Measurements from ENCODE around the gene ERCC2. TPM values are rescaled to one million over a fixed set of nuclear protein-coding genes. Genes with fewer than 3 reads are reported as not detected.

The ERCC2 gene
- total and polyA plus RNA-seq, 2 experiments from 2014 or later = 33.3 to 81.1 TPM

GRCh38 chr19:45364696-45365095, 5.7 kb downstream of the ERCC2 start:
- no peaks in the 10 kb centered on the region for H3K9me2 ChIP-seq (ENCODE audit: insufficient read depth)
- peaks cover 7% of the 10 kb centered on the region for H3K4me1 Mint-ChIP-seq
- H3K4me2 ChIP-seq = no peak overlapping the region
- TF ChIP-seq EZH2phosphoT487 (IDR thresholded peaks at IDR 0.05; ENCODE audit: unreplicated experiment) (no peak), POLR2AphosphoS5 (IDR thresholded peaks at IDR 0.05; ENCODE audit: low read depth) (no peak), ZNF462 (CRISPR knock-in tag; IDR thresholded peaks at IDR 0.05) (no peak), ZNF114 (CRISPR knock-in tag; IDR thresholded peaks at IDR 0.05) (no peak)
- TF ChIP-seq, protein P1, sequence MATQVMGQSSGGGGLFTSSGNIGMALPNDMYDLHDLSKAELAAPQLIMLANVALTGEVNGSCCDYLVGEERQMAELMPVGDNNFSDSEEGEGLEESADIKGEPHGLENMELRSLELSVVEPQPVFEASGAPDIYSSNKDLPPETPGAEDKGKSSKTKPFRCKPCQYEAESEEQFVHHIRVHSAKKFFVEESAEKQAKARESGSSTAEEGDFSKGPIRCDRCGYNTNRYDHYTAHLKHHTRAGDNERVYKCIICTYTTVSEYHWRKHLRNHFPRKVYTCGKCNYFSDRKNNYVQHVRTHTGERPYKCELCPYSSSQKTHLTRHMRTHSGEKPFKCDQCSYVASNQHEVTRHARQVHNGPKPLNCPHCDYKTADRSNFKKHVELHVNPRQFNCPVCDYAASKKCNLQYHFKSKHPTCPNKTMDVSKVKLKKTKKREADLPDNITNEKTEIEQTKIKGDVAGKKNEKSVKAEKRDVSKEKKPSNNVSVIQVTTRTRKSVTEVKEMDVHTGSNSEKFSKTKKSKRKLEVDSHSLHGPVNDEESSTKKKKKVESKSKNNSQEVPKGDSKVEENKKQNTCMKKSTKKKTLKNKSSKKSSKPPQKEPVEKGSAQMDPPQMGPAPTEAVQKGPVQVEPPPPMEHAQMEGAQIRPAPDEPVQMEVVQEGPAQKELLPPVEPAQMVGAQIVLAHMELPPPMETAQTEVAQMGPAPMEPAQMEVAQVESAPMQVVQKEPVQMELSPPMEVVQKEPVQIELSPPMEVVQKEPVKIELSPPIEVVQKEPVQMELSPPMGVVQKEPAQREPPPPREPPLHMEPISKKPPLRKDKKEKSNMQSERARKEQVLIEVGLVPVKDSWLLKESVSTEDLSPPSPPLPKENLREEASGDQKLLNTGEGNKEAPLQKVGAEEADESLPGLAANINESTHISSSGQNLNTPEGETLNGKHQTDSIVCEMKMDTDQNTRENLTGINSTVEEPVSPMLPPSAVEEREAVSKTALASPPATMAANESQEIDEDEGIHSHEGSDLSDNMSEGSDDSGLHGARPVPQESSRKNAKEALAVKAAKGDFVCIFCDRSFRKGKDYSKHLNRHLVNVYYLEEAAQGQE (IDR thresholded peaks at IDR 0.05; ENCODE audit: unreplicated experiment) = no peak
- TF ChIP-seq, protein P2, sequence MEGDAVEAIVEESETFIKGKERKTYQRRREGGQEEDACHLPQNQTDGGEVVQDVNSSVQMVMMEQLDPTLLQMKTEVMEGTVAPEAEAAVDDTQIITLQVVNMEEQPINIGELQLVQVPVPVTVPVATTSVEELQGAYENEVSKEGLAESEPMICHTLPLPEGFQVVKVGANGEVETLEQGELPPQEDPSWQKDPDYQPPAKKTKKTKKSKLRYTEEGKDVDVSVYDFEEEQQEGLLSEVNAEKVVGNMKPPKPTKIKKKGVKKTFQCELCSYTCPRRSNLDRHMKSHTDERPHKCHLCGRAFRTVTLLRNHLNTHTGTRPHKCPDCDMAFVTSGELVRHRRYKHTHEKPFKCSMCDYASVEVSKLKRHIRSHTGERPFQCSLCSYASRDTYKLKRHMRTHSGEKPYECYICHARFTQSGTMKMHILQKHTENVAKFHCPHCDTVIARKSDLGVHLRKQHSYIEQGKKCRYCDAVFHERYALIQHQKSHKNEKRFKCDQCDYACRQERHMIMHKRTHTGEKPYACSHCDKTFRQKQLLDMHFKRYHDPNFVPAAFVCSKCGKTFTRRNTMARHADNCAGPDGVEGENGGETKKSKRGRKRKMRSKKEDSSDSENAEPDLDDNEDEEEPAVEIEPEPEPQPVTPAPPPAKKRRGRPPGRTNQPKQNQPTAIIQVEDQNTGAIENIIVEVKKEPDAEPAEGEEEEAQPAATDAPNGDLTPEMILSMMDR (conservative IDR thresholded peaks at IDR 0.05; ENCODE audit: low read depth in 2 of 2) = no peak
- H2AFZ ChIP-seq = no peak overlapping the region
- peaks cover 46% of the 10 kb centered on the region for H3K36me3 Mint-ChIP-seq (ENCODE audit: low read depth)
- ATAC-seq (no peak), DNase-seq (ENCODE audit: low spot score) (no peak)
- H3K4me1 ChIP-seq (ENCODE audit: insufficient read depth) = peaks cover 7% of the 10 kb centered on the region; the same call in 1 of the 2 replicates
- peaks cover 23% of the 10 kb centered on the region for H3K79me2 ChIP-seq (replicated peaks; ENCODE audit: insufficient read depth)
- peaks cover 3% of the 10 kb centered on the region for H3F3A ChIP-seq (replicated peaks; ENCODE audit: low read depth)
- H3K9me3 Mint-ChIP-seq = no peaks in the 10 kb centered on the region
- H4K20me1 ChIP-seq (replicated peaks; ENCODE audit: insufficient read depth) = peaks cover 15% of the 10 kb centered on the region
- H3K36me3 ChIP-seq (ENCODE audit: insufficient read depth) = peaks cover 24% of the 10 kb centered on the region
- H3K4me3 ChIP-seq = no peak overlapping the region
- no peak overlapping the region for H3K4me3 Mint-ChIP-seq
- H3K27ac Mint-ChIP-seq = no peak overlapping the region
- no peak overlapping the region for H3K27ac ChIP-seq (ENCODE audit: low read depth)
- H3K27me3 Mint-ChIP-seq (ENCODE audit: insufficient read depth, low read depth, poor library complexity) = peaks cover 15% of the 10 kb centered on the region
- H3K27me3 ChIP-seq (ENCODE audit: insufficient read depth) = no peaks in the 10 kb centered on the region

Data from GM23338 (cell line).